Measurements from ENCODE around the gene FBXW11. TPM values are rescaled to one million over a fixed set of nuclear protein-coding genes. Genes with fewer than 3 reads are reported as not detected.

Gene FBXW11
- total RNA-seq, 4 donors from 2014 or later = 35.9 to 56.8 (median 50.9) TPM

DNA sequence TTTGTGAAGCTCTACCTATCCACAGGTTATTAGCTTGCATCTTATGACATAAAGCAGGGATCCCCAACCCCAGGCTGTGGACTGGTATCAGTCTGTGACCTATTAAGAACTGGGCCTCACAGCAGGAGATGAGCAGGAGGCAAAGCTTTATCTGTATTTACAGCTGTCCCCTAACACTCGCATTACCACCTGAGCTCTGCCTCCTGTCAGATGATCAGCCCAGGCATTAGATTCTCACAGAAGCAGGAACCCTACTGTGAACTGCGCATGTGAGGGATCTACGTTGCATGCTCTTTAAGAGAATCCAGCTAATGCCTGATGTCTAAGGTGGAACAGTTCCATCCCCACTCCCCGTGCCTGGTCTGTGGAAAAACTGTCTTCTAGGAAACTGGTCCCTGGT is 19.7 kb downstream of the FBXW11 start:
- TF ChIP-seq, protein P1, sequence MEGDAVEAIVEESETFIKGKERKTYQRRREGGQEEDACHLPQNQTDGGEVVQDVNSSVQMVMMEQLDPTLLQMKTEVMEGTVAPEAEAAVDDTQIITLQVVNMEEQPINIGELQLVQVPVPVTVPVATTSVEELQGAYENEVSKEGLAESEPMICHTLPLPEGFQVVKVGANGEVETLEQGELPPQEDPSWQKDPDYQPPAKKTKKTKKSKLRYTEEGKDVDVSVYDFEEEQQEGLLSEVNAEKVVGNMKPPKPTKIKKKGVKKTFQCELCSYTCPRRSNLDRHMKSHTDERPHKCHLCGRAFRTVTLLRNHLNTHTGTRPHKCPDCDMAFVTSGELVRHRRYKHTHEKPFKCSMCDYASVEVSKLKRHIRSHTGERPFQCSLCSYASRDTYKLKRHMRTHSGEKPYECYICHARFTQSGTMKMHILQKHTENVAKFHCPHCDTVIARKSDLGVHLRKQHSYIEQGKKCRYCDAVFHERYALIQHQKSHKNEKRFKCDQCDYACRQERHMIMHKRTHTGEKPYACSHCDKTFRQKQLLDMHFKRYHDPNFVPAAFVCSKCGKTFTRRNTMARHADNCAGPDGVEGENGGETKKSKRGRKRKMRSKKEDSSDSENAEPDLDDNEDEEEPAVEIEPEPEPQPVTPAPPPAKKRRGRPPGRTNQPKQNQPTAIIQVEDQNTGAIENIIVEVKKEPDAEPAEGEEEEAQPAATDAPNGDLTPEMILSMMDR (IDR thresholded peaks at IDR 0.05) = no peak
- no peak for TF ChIP-seq POLR2A (IDR thresholded peaks at IDR 0.05)
- no peak overlapping the region for H3K4me3 ChIP-seq (ENCODE audit: low read depth, poor library complexity, severe bottlenecking)
- intact Hi-C loops (cut with DNase I; ENCODE audit: low total_unique reads) = no loop called here
- 89% methylated on average over 4 of the region's 4 CpGs for WGBS, 2 donors
- DNase-seq (ENCODE audit: low spot score in 2 of 2) = no peak

DNA sequence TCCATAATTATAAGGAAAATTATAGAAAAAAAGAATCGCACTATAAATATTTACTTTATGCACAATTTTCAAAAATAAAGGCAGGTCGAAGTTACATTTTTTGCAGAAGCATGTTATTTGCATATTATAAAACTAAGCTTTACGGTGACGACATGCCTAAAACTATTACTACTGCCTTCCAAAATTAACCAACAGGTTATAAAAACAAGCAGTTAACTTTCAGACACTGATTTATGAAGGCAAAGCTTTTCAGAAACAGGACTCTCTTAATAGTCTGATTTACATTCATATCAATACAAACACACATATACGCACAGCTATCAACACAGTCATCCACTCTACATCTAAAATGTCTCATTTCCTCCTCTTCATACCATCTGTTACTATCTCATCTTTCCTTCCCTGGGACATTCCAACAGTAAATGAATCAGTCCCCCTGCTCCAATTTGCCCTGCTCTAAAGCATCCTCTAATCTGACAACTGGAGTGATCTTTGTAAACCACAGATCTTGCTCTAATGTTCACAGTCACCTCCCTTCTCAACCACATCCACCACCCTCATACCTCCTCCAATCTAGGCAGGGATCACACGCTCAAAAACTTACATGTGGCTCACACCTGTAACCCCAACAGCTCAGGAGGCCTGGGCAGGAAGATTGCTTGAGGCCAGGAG is 21.6 kb downstream of the FBXW11 start:
- no peak for TF ChIP-seq POLR2A (IDR thresholded peaks at IDR 0.05)
- TF ChIP-seq, protein P1 (IDR thresholded peaks at IDR 0.05) = no peak
- DNase-seq (ENCODE audit: low spot score in 2 of 2) = no peak
- no peak overlapping the region for H3K4me3 ChIP-seq (ENCODE audit: low read depth, poor library complexity, severe bottlenecking)
- WGBS, 2 donors = 89 to 93% methylated on average over 6 of the region's 6 CpGs
- intact Hi-C loops (cut with DNase I; ENCODE audit: low total_unique reads) = no loop called here

DNA sequence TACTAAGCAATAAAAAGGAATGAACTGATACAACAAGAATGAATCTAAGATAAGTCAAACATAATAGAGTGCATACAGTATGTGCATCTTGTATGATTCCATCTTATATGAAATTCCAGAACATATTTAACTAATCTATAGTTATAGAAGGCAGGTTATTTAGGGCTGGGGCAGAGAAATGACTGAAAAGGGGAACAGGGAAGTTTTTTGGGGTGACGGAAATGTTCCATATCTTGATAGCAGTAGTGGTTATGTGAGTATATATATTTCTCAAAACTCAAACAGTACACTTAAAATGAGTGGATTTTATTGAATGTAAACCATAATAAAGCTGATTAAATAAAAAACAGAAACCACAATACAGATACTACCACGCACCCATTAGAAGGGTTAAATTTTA is 24.6 kb downstream of the FBXW11 start:
- no peak overlapping the region for H3K4me3 ChIP-seq (ENCODE audit: low read depth, poor library complexity, severe bottlenecking)
- no peak for TF ChIP-seq POLR2A (IDR thresholded peaks at IDR 0.05)
- TF ChIP-seq, protein P1 (IDR thresholded peaks at IDR 0.05) = no peak
- WGBS, 2 donors = 96 to 97% methylated on average over 2 of the region's 2 CpGs
- intact Hi-C loops (cut with DNase I; ENCODE audit: low total_unique reads) = no loop called here
- DNase-seq (ENCODE audit: low spot score in 2 of 2) = no peak

DNA sequence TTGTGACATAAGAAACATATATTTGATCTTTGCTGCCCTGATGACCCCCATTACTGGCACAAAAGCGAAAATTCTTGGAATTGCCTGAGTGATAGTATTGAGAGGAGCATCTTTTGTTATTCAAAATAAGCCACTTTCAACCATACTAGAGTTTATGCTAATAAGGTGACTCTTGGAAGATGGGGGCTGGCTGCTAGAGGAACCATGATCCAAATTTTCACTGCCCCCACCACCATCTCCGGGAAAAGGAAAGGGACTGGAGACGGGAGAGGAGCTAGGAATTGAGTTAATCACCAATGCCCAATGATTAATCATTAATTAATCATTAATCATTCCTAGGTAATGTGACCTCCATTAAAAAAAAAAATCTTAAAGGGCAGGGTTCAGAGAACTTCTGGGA is 25.6 kb downstream of the FBXW11 start:
- DNase-seq (ENCODE audit: low spot score in 2 of 2) = no peak
- TF ChIP-seq, protein P1 (IDR thresholded peaks at IDR 0.05) = no peak
- intact Hi-C loops (cut with DNase I; ENCODE audit: low total_unique reads) = no loop called here
- H3K4me3 ChIP-seq (ENCODE audit: low read depth, poor library complexity, severe bottlenecking) = no peak overlapping the region
- whole genome bisulfite sequencing, 2 donors = 92 to 95% methylated on average over 3 of the region's 3 CpGs

DNA sequence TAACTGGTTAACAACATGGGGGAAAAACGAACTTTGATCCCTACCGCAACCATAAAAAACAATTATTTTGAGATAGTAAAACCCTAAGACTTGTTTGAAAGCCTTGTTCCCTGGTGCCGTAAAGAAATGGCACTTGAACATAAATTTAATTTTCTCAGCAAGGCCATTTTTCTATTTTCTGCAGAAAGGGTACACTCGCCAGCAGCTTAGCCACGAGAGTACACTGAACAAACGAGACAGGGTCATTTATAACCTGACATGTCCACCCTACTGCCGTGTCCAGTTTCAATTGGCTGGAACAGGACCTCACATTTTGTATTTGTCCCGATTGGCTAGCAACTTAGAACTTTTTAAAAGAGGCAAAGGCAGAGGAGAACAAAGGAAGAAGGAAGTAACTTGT is 26.8 kb downstream of the FBXW11 start:
- intact Hi-C loops (cut with DNase I; ENCODE audit: low total_unique reads) = no loop called here
- no peak for TF ChIP-seq POLR2A (IDR thresholded peaks at IDR 0.05)
- TF ChIP-seq, protein P1 (IDR thresholded peaks at IDR 0.05) = no peak
- DNase-seq (ENCODE audit: low spot score in 2 of 2) = no peak
- H3K4me3 ChIP-seq (ENCODE audit: low read depth, poor library complexity, severe bottlenecking) = no peak overlapping the region
- WGBS, 2 donors = 98% methylated on average over 8 of the region's 8 CpGs

DNA sequence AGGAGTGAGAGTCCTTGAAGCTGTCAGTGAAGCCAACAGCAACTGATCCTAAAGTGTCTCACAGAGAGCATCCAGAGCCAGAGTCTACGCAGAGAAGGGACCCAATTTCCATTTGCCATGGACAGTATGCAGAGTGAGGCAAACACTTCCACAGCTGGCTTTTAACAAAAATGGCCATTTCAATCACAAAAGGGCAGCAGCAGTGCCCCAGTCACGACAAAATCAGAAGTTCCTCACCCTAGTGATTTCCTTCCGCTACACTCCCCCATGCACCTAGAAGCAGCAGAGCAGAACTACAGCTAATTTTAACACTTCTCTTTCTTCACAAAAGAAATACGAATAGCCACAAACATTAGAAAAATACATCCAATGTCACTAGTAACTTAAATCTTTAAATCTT is 27.9 kb downstream of the FBXW11 start:
- DNase-seq (ENCODE audit: low spot score in 2 of 2) = no peak
- intact Hi-C loops (cut with DNase I; ENCODE audit: low total_unique reads) = no loop called here
- H3K4me3 ChIP-seq (ENCODE audit: low read depth, poor library complexity, severe bottlenecking) = no peak overlapping the region
- WGBS, 2 donors = 91 to 92% methylated on average over 4 of the region's 4 CpGs
- TF ChIP-seq, protein P1 (IDR thresholded peaks at IDR 0.05) = no peak
- no peak for TF ChIP-seq POLR2A (IDR thresholded peaks at IDR 0.05)
